ENCODE results near the gene PADI3.

GRCh38 chr1:17236779-17237560, 11.9 kb upstream of the PADI3 start:
- TF ChIP-seq POLR2A (IDR thresholded peaks at IDR 0.05), result no peak
- peak; percentile 46 to 88 (median 82) for TF ChIP-seq CTCF (IDR thresholded peaks at IDR 0.05)
